HG03460 (cell line): ENCODE data around the gene ATP2B3.

Experiments used
- ATAC-seq: cut with Tn5 transposase; IDR thresholded peaks from one replicate; pipeline ENCODE4 v1.9.1; 2021; ENCODE audit not compliant: unreplicated experiment

ATP2B3 gene

GRCh38 chrX:153507484-153508178, 9.8 kb upstream of the ATP2B3 start:
- peak; percentile 92 for ATAC-seq

GRCh38 chrX:153509592-153509991, 7.8 kb upstream of the ATP2B3 start:
- ATAC-seq, result no peak

DNA sequence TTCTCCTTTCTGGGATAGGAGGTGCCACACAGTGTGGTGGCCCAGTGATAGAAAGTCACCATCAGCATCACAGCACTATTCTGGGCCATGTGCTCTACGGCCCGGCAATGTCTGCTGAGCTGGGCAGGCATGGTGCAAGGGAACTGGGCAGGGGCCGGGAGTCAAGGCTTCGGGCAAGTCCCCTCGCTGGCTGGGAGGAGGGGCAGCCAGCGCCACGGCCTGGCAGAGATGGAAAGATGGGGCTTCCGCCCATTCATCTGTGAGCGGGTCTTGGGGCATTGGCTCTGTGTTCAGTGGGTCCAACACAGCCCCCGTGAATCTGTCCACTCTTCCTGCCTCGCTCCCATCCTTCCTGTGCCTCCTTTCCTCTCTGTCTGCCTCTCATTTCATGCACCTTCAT, 7.1 kb upstream of the ATP2B3 start:
- ATAC-seq, result no peak

DNA sequence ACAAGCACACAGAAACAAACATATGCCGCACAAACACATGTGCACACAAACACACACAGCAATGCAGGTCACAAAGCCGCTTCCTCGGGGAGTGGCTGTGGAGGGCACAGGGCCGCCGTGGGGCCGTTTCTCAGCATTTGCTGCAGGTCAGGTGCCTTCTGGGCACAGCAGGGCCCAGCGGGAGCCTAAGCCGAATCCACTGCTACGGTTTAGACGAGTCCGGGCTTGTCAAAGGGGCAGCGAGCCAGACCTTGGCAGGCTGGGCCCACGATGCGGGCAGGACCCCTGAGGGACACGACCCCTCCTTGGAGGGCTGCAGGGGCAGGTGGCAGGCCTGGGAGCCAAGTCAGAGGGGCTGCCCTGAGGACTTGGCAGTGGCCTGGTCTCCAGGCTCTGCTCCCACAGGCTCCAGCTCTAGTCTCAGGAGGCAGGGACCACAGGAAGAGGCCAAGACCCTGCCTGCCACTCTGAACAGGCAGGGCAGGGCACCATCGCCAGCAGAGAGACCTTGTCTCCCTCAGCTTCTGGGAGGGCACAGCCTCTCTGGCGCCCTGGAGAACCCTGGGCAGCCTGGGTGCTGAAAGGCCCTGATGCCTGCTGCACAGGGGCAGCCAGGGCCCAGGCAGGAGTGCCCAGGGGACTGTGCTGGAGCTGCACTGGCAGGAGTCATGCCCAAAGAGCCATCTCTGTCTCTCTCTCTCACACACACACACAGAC, 5.5 kb upstream of the ATP2B3 start:
- ATAC-seq, result no peak

GRCh38 chrX:153512501-153512893, 4.9 kb upstream of the ATP2B3 start:
- ATAC-seq, result no peak

DNA sequence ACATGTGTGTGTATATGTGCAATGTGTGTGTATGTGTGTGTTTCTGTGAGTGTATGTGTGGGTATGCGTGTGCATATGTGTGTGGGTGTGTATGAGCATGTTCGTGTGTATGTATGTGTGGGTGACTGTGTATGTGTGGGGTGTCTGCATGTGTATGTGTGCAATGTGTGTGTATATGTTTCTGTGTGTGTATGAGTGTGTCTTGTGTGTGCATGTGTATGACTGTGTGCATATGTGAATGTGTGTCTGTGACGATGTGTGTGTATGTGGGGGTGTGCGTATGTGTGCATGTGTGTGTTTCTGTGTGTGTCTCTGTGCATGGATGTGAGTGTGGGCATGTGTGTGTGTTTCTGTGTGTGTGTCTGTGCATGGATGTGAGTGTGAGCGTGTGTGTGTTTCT, 4.2 kb upstream of the ATP2B3 start:
- ATAC-seq, result no peak

DNA sequence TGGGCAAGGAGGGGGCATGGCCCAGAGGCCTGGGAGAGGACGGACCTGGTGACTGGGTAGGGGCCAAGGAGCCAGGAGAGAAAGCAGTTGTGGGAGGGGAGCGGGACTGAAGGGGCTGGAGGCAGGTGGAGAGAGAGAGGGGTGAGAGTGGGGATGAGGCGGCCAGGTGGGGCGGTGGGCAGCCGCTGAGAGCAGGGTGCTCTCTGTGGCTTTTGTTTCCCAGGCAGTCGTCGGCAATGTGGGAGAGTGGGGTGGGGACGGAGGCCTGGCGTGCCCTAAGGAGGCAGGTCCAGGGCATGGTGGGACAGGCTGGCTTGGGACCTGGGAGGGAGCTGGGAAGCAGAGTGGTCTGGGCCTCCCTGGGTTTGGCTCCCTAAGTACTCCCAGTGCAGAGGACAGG, 3.2 kb upstream of the ATP2B3 start:
- no peak for ATAC-seq

GRCh38 chrX:153515435-153515834, 2.0 kb upstream of the ATP2B3 start:
- ATAC-seq, result no peak

- no peak for ATAC-seq
Observed at GRCh38 chrX:153516073-153516472, 1.4 kb upstream of the ATP2B3 start.

DNA sequence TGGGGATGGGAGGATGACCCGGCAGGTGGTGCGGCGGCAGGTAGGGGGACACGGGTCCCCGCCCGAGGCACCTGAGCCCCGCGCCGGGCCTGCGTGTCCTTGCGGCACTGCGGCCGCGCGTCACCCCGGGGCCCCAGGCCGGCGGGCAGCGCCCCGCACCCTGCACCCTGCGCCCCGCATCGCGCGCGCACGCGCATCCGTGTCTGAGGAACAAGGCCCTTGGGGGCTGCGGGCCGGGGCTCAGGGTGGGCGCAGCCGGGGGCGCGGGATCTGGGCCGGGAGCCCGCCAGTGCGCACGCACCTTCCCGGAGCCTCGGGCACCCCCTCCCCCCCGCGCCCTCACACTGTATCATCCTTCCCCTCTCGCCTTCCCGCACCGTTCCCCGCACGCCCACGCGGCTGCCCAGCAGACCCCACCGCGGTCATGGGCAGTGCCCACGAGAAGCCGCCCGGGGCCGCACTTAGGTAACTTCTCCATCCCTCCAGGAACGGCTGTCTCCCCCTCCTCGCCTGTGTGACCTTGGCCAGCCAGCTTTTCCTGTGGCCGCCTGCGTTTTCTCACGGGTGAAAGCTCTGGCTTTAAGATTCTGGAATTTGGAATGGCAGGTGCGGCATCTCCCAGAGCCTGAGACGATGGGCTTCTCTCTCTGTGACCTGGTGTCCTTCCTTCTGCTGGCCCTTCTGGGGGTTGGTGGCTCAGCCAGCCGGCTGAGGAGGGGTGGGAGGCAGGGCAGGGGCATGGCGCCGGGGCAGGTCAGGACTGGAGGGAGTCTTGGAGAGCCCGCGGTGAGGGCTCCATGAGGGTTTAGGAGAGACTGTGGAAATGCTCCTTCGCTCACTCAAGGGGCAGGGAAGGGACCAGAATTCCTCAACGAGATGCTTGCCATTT, 748 bp downstream of the ATP2B3 start:
- no peak for ATAC-seq

GRCh38 chrX:153519569-153520286, 2.3 kb downstream of the ATP2B3 start:
- no peak for ATAC-seq

DNA sequence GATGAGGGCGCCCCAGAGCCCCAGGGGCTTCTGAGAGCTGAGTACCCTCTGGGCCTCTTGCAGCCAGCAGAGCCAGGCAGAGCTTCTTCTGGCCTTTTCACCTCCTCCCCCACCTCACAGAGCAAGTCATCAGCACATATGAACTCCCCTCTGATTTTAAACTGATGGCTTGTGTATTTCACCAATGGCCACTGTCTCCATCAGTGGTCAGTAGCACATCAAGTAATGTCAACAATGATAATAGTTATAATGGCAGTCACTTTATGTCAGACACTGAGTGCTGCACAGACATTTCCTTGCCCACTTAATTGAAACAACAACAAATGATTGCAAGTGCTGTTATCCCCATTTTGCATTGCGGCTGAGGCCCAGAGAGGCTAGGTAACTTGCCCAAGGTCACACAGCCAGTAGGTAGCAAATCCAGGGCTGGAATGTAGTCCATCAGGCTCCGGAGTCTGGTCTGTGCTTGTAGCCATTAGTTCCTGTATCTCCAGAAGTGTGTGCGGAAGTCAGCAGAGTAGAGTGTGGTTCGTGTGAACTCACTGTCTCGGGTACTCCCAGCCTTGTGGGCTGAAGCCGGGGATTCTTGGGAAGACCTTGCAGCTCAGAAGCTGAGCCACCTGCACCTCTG, 3.0 kb downstream of the ATP2B3 start:
- ATAC-seq, result no peak

GRCh38 chrX:153521034-153521433, 3.6 kb downstream of the ATP2B3 start:
- no peak for ATAC-seq

- ATAC-seq, result no peak
Observed at GRCh38 chrX:153522259-153522658, 4.8 kb downstream of the ATP2B3 start.

DNA sequence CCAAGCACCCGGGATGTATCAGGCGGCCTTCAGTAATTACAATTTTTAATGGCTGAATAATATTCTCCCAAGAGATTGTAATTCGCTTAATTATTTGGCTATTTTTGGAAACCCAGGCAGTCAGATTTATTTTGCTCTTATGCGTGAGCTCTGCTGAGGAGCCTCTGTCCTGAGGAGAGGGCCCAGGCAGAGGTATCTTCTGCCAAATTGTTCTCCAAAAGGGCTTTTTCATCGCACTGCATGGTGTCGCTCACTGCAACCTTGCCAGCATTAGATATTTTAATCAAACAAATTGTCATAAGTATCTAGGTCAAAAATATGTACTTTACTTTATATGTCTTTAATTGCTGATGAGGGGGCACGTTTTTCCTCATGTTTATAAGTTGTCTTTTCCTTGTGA, 5.8 kb downstream of the ATP2B3 start:
- no peak for ATAC-seq

DNA sequence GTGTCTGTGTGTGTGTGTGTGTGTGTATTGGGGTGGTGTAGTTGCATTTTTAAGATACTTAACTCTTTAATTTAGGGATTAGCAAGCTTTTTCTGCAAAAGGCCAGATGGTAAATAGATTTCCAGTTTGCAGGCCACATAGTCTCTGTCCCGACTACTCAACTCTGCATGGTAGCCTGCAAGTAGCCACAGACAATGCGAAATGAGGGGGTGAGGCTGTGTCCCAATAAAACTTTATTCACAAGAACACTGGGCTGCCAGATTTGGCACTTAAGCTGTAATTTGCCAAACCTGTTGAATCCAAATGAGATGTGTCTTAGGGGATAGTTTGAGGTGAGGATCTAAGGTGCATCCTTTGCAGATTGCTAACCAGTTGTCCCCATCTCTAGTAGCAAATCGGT, 6.8 kb downstream of the ATP2B3 start:
- ATAC-seq, result no peak

DNA sequence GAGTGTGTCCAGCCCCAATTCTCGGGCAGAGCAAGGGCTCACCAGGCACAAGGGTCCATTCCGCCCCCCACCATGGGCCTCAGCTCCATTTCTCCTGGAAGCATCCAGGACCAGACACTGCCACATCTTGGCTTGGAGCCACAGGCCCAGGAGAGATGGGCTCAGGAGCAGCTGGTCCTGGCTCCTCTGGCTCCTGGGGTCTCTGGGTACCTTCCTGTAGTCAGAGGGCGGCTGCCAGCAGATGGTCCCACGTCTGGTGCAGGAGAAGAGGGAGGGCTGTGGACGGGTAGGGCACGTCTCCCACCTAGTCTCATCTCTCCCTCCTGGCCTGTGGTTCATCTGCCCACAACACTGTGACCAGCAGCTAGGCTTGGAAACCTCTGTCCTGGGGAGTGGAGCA, 8.0 kb downstream of the ATP2B3 start:
- ATAC-seq, result no peak

GRCh38 chrX:153526042-153526441, 8.6 kb downstream of the ATP2B3 start:
- no peak for ATAC-seq

GRCh38 chrX:153526801-153527200, 9.4 kb downstream of the ATP2B3 start:
- no peak for ATAC-seq

GRCh38 chrX:153527208-153527607, 9.8 kb downstream of the ATP2B3 start:
- ATAC-seq, result no peak
